ENCODE data around the gene STX7.

Gene STX7

GRCh38 chr6:132490478-132491204, 22.3 kb downstream of the STX7 start:
- ChIA-PET CTCF (interaction anchor here (0.9 to 1.2 kb wide), 3 partner anchors 22 to 211 kb away, joined by 4 to 10 read pairs (median 5); partner anchors contain the start of gene STX7), POLR2A (no interaction called here)
- no peaks in the 10 kb centered on the region for H3K4me1 ChIP-seq (ENCODE audit: control insufficient read depth, insufficient read depth, low read length)
- H3K27ac ChIP-seq (ENCODE audit: extremely low read depth, low read depth, low read length), result no peak overlapping the region
- no peak overlapping the region for H3K4me3 ChIP-seq (ENCODE audit: low read depth, low read length)
- peaks cover 6 to 24% of the 10 kb centered on the region in 2 experiments; a peak in 2 of 3 replicates for H3K36me3 ChIP-seq (ENCODE audit: control insufficient read depth in 2 of 2, insufficient read depth in 1 of 2, low read length in 2 of 2)
- no peaks in the 10 kb centered on the region for H3K9me3 ChIP-seq (ENCODE audit: control insufficient read depth, insufficient read depth, low read depth, low read length)
- TF ChIP-seq AEBP2 (tag by site-specific recombination; IDR thresholded peaks at IDR 0.05; ENCODE audit: borderline replicate concordance) (no peak), SCRT1 (tag by site-specific recombination; IDR thresholded peaks at IDR 0.05; ENCODE audit: borderline replicate concordance) (no peak), ZNF280D (tag by site-specific recombination; IDR thresholded peaks at IDR 0.05) (no peak), TRIM28 (IDR thresholded peaks at IDR 0.05; ENCODE audit: borderline replicate concordance, low read length) (no peak), ZNF768 (tag by site-specific recombination; IDR thresholded peaks at IDR 0.05) (no peak), ZBTB49 (tag by site-specific recombination; IDR thresholded peaks at IDR 0.05; ENCODE audit: low read depth) (no peak), ZNF362 (tag by site-specific recombination; IDR thresholded peaks at IDR 0.05) (no peak), ZBTB1 (tag by site-specific recombination; IDR thresholded peaks at IDR 0.05) (no peak), ZNF654 (tag by site-specific recombination; IDR thresholded peaks at IDR 0.05; ENCODE audit: low read depth) (no peak), ZNF596 (tag by site-specific recombination; IDR thresholded peaks at IDR 0.05) (no peak), ZNF121 (tag by site-specific recombination; IDR thresholded peaks at IDR 0.05) (no peak), BCL6B (tag by site-specific recombination; IDR thresholded peaks at IDR 0.05) (no peak), ZNF843 (tag by site-specific recombination; IDR thresholded peaks at IDR 0.05) (no peak), YY1 (tag by site-specific recombination; IDR thresholded peaks at IDR 0.05) (no peak), ZNF266 (tag by site-specific recombination; IDR thresholded peaks at IDR 0.05; ENCODE audit: low read depth) (no peak), ZNF133 (tag by site-specific recombination; IDR thresholded peaks at IDR 0.05) (no peak), ZNF18 (tag by site-specific recombination; IDR thresholded peaks at IDR 0.05) (no peak), ZNF792 (tag by site-specific recombination; IDR thresholded peaks at IDR 0.05) (no peak)
